K562 (cell line): ENCODE results near the gene DYNC2H1. TPM values are rescaled to one million over a fixed set of nuclear protein-coding genes. Genes with fewer than 3 reads are reported as not detected.

ENCODE experiments used
- ATAC-seq: fragments of 200-7000 bp; cut with Tn5 transposase; 3 replicates; pipeline ENCODE4 v1.9.1; 2020; ENCODE audit warnings: moderate library complexity
- BruUV-seq: library from RNA; stranded (reverse); fragments of 400-500 nt; replicated peaks from 2 replicates; lab custom pipeline; 2021; lab: Mats Ljungman, UMichigan
- CTCF ChIA-PET: fragments of 300-600 bp; formaldehyde crosslinking; extraction: SDS; loops from one replicate; lab custom pipeline; 2021; ENCODE audit warnings: low intra/inter-chr PET ratio; lab: Yijun Ruan, JAX
- POLR2A ChIA-PET: fragments of 300-600, 350-650 bp; sonication (Branson Sonifier 250); formaldehyde crosslinking; extraction: SDS; loops from one replicate; lab custom pipeline; 2021; ENCODE audit warnings: antibody characterized with exemption, inconsistent platforms; lab: Yijun Ruan, JAX
- DNase-seq, 4 experiments: peaks; one replicate each; pipeline versions ENCODE4 v3.0.0 to v3.0.0-alpha.2; 2011 to 2018; ENCODE audit warnings: low spot score in 3 of 4, mixed read lengths in 3 of 4; ENCODE audit errors: extremely low read depth in 1 of 4
- FAIRE-seq: peaks from 2 replicates; lab custom pipeline; 2011; peaks lifted over from hg19 to GRCh38; lab: Jason Lieb, UNC
- H2AFZ ChIP-seq: 2 replicates; pipeline ENCODE4 v1.6.0; 2011; ENCODE audit warnings: low read depth, low read length, control low read depth, inconsistent platforms
- H3K27ac ChIP-seq: fragments of 200-600 bp; 3 replicates; pipeline ENCODE4 v1.8.0; 2011; ENCODE audit warnings: low read depth, mild to moderate bottlenecking, control low read depth, inconsistent platforms, low read length, moderate library complexity, mixed read lengths; ENCODE audit errors: extremely low read depth
- H3K27me3 ChIP-seq, 2 experiments: fragments of 300-600 bp in 1 of 2; 2 replicates in 1 of 2; 3 replicates in 1 of 2; pipeline versions ENCODE4 v1.6.0 to v1.8.0; 2011; ENCODE audit warnings: inconsistent platforms in 2 of 2, low read length in 2 of 2, mild to moderate bottlenecking in 1 of 2, mixed read lengths in 1 of 2, moderate library complexity in 1 of 2; ENCODE audit not compliant: control insufficient read depth in 2 of 2, insufficient read depth in 2 of 2
- H3K36me3 ChIP-seq: fragments of 300-600 bp; 3 replicates; pipeline ENCODE4 v1.8.0; 2011; ENCODE audit warnings: mild to moderate bottlenecking, low read length, inconsistent platforms; ENCODE audit not compliant: control insufficient read depth, insufficient read depth
- H3K4me1 ChIP-seq, 2 experiments: fragments of 200-600 bp in 1 of 2; replicated peaks in 1 of 2; 2 replicates in 1 of 2; 3 replicates in 1 of 2; pipeline versions ENCODE4 v1.5.1 to v1.8.0; 2011; ENCODE audit warnings: inconsistent platforms in 2 of 2, low read length in 2 of 2, mild to moderate bottlenecking in 1 of 2, mixed read lengths in 1 of 2, moderate library complexity in 1 of 2; ENCODE audit not compliant: control insufficient read depth in 2 of 2, insufficient read depth in 2 of 2
- H3K4me2 ChIP-seq: 2 replicates; pipeline ENCODE4 v1.6.1; 2011; ENCODE audit warnings: low read length, control low read depth, inconsistent platforms, mixed read lengths; ENCODE audit not compliant: insufficient read depth
- H3K4me3 ChIP-seq: fragments of 200-600 bp; sonication (generic), shearing (Covaris generic); 2 replicates; pipeline ENCODE4 v1.5.1; 2016; ENCODE audit warnings: control low read depth, inconsistent platforms
- H3K79me2 ChIP-seq: fragments of 200-600 bp; 3 replicates; pipeline ENCODE4 v1.8.0; 2011; ENCODE audit warnings: low read length, inconsistent platforms; ENCODE audit not compliant: control insufficient read depth, insufficient read depth
- H3K9ac ChIP-seq, 2 experiments: 2 replicates each; pipeline versions ENCODE4 v1.6.0 to v1.6.1; 2011; ENCODE audit warnings: low read depth in 2 of 2, low read length in 2 of 2, control low read depth in 1 of 2, inconsistent platforms in 1 of 2, mild to moderate bottlenecking in 1 of 2, mixed read lengths in 1 of 2; ENCODE audit not compliant: insufficient read depth in 1 of 2
- H3K9me1 ChIP-seq: one replicate; pipeline ENCODE4 v1.6.0; 2011; ENCODE audit warnings: inconsistent platforms, mild to moderate bottlenecking, low read length, moderate library complexity; ENCODE audit not compliant: control insufficient read depth, insufficient read depth
- H3K9me3 ChIP-seq: replicated peaks from 2 replicates; pipeline ENCODE4 v1.5.1; 2011; ENCODE audit warnings: low read depth, low read length, inconsistent platforms; ENCODE audit not compliant: control insufficient read depth, insufficient read depth
- H4K20me1 ChIP-seq: replicated peaks from 2 replicates; pipeline ENCODE4 v1.6.1; 2011; ENCODE audit warnings: low read length, inconsistent platforms, mixed read lengths; ENCODE audit not compliant: control insufficient read depth, insufficient read depth
- CBX1 ChIP-seq: sonication (generic); IDR thresholded peaks from 2 replicates; pipeline ENCODE4 v1.6.1; 2016; ENCODE audit warnings: antibody characterized with exemption, low read depth, mild to moderate bottlenecking
- CBX5 ChIP-seq: IDR thresholded peaks from 2 replicates; pipeline ENCODE4 v1.6.1; 2014; ENCODE audit warnings: low read depth, borderline replicate concordance
- CREM ChIP-seq: IDR thresholded peaks from 2 replicates; pipeline ENCODE4 v1.6.1; 2014; ENCODE audit warnings: antibody characterized with exemption, low read depth
- FOXJ3 ChIP-seq: sonication (generic); formaldehyde crosslinking; IDR thresholded peaks from 2 replicates; pipeline ENCODE4 v1.4.0; 2020; ENCODE audit warnings: mild to moderate bottlenecking, missing genetic modification reagents
- MBD2 ChIP-seq: sonication (generic); IDR thresholded peaks from 2 replicates; pipeline ENCODE4 v1.6.1; 2016; ENCODE audit warnings: low read depth, borderline replicate concordance
- PTBP1 ChIP-seq: fragments of 200-400 bp; formaldehyde crosslinking; IDR thresholded peaks from 2 replicates; pipeline ENCODE4 v1.6.1; 2017; ENCODE audit warnings: low read depth, low read length
- RBM17 ChIP-seq: fragments of 200-400 bp; formaldehyde crosslinking; IDR thresholded peaks from 2 replicates; pipeline ENCODE4 v1.6.1; 2017; ENCODE audit warnings: low read depth, mild to moderate bottlenecking, low read length, borderline replicate concordance
- SRSF3 ChIP-seq: fragments of 200-400 bp; formaldehyde crosslinking; IDR thresholded peaks from 2 replicates; pipeline ENCODE4 v1.6.1; 2016; ENCODE audit warnings: mild to moderate bottlenecking, low read length, moderate library complexity; ENCODE audit not compliant: insufficient read depth
- TCF15 ChIP-seq: fragments of 250-450 bp; sonication (Bioruptor Pico); IDR thresholded peaks from 2 replicates; pipeline ENCODE4 v1.8.0; 2022; ENCODE audit warnings: moderate library complexity, mild to moderate bottlenecking, inconsistent platforms
- ZNF24 ChIP-seq: fragments of 450-650 bp; IDR thresholded peaks from 2 replicates; pipeline ENCODE4 v1.6.1; 2016
- ZNF282 ChIP-seq: sonication (generic); formaldehyde crosslinking; IDR thresholded peaks from 2 replicates; pipeline ENCODE4 v1.8.1; 2023; ENCODE audit warnings: missing genetic modification reagents
- WGBS: fragments of 100-300 bp; shearing (Covaris generic); methylation state at CpG from one replicate; pipeline ENCODE4 v1.1.6; 2016; ENCODE audit warnings: low coverage, mixed read lengths; ENCODE audit not compliant: insufficient coverage; ENCODE audit errors: missing lambda C conversion rate; 5-methylcytosine and 5-hydroxymethylcytosine counted together
- in situ Hi-C: fragments of 300-500 bp; cut with MboI; formaldehyde crosslinking; loops from 4 replicates; pipeline ENCODE4 v1.15.0; 2018; ENCODE audit warnings: inconsistent platforms, mixed read lengths
- intact Hi-C: fragments of 100-400 bp; cut with micrococcal nuclease; formaldehyde crosslinking; loops from 2 replicates; pipeline ENCODE4 v1.14.2; 2022
- polyA plus RNA-seq, 8 experiments: library from polyadenylated mRNA; depleted of rRNA in 4 of 8; stranded (reverse) in 5 of 8; unstranded in 3 of 8; fragments of >200 nt; fragmentation: Nextera tagmentation in 2 of 8; fragmentation: Illumina TruSeq in 1 of 8; extraction: Ambion mirVana in 2 of 8; extraction: Trizol in 1 of 8; gene quantifications; 2 replicates each; pipeline versions ENCODE4 v1.2.1 to v1.2.3, GENCODE V29; 2011 to 2014; ENCODE audit warnings: inconsistent platforms in 1 of 8, missing spikeins in 1 of 8
- total RNA-seq, 7 experiments: library from RNA; depleted of rRNA in 6 of 7; stranded (reverse); fragments of >200 nt in 6 of 7; fragmentation: Illumina TruSeq in 2 of 7; extraction: Trizol in 2 of 7; gene quantifications; 2 replicates each; pipeline versions ENCODE4 v1.2.1 to v1.2.3, GENCODE V29; 2011 to 2021; ENCODE audit warnings: low replicate concordance in 1 of 7
- TF ChIP-seq, protein P1 (sequence below): IDR thresholded peaks from 3 replicates; pipeline ENCODE4 v1.6.1; 2011; ENCODE audit warnings: borderline replicate concordance, mild to moderate bottlenecking; ENCODE audit not compliant: insufficient read length, insufficient read depth

Gene DYNC2H1
- total and polyA plus RNA-seq, 9 of the 15 experiments (the other 6 are each of a cell fraction or from before 2014, with no cell fraction given) = 0.08 to 0.64 (median 0.20) TPM

- Histone ChIP-seq H3K4me1 (no peaks in the 10 kb centered on the region), H3K9me1 (no peaks in the 10 kb centered on the region), H3K9ac (no peak overlapping the region), H3K4me3 (no peak overlapping the region), H3K79me2 (no peaks in the 10 kb centered on the region), H3K27ac (no peak overlapping the region), H3K27me3 (no peaks in the 10 kb centered on the region), H2AFZ (no peak overlapping the region), H3K4me2 (no peak overlapping the region), H3K9me3 (no peaks in the 10 kb centered on the region), H3K36me3 (no peaks in the 10 kb centered on the region), H4K20me1 (no peaks in the 10 kb centered on the region)
- FAIRE-seq (no peak), ATAC-seq (no peak), DNase-seq (peak in 1 of 4 experiments; percentile 3)
- WGBS = 0% methylated on average over 5 of the region's 5 CpGs
- POLR2A ChIA-PET = no interaction called here
- in situ Hi-C loops = no loop called here
- TF ChIP-seq CBX5 (0 out of 2 replicates have a peak, but pooled peaks have one; percentile 39), FOXJ3 (no peak)
- intact Hi-C loops = no loop called here
- CTCF ChIA-PET = no interaction called here
- BruUV-seq = no TSS peak
These were observed 186.5 kb downstream of the DYNC2H1 start for GRCh38 chr11:103295704-103296103.

DNA sequence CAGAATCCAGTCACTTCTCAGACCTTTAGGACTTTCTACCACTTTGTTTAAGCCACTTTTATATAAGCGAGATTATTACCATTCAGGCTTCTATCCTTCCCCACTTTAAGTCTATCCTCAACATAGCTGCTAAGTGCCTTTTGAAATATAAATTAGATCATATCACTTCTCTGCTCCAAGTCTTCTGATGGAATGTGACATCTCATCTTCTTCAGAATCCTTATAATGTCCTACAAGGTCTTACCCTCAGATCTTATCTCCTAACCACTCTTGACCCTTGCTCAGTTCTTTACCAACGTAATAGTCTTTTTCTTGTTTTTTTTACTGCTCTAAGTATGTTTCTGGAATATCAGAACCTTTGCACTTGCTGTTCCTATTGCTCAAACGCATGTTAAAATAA is 188.7 kb downstream of the DYNC2H1 start:
- Histone ChIP-seq H3K4me1 (no peaks in the 10 kb centered on the region), H3K9ac (no peak overlapping the region), H3K4me3 (no peak overlapping the region), H2AFZ (no peak overlapping the region), H3K36me3 (no peaks in the 10 kb centered on the region), H3K79me2 (no peaks in the 10 kb centered on the region), H3K27ac (no peak overlapping the region), H3K9me3 (no peaks in the 10 kb centered on the region), H4K20me1 (no peaks in the 10 kb centered on the region), H3K9me1 (no peaks in the 10 kb centered on the region), H3K4me2 (no peak overlapping the region), H3K27me3 (no peaks in the 10 kb centered on the region)
- intact Hi-C loops = no loop called here
- CTCF ChIA-PET = no interaction called here
- POLR2A ChIA-PET = interaction anchor here (0.7 kb wide), 1 partner anchor 15 kb away, joined by 4 read pairs; no protein-coding TSS in a partner anchor
- FAIRE-seq = no peak
- no peak for DNase-seq
- in situ Hi-C loops = no loop called here
- no peak for ATAC-seq
- no peak for TF ChIP-seq ZNF282 (CRISPR knock-in tag)
- TF ChIP-seq CREM = no peak
- TF ChIP-seq TCF15 = no peak
- TF ChIP-seq CBX1 = no peak
- TF ChIP-seq ZNF24 = no peak
- TF ChIP-seq MBD2 = no peak
- no peak for TF ChIP-seq RBM17
- TF ChIP-seq, protein P1, sequence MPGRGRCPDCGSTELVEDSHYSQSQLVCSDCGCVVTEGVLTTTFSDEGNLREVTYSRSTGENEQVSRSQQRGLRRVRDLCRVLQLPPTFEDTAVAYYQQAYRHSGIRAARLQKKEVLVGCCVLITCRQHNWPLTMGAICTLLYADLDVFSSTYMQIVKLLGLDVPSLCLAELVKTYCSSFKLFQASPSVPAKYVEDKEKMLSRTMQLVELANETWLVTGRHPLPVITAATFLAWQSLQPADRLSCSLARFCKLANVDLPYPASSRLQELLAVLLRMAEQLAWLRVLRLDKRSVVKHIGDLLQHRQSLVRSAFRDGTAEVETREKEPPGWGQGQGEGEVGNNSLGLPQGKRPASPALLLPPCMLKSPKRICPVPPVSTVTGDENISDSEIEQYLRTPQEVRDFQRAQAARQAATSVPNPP = no peak
- no peak for TF ChIP-seq PTBP1
- TF ChIP-seq SRSF3 = no peak
- 0% methylated on average over 3 of the region's 3 CpGs for WGBS
- no TSS peak for BruUV-seq
